Lower leg skin (tissue), 4 donors: Measurements from ENCODE around the gene P2RY8. TPM values are rescaled to one million over a fixed set of nuclear protein-coding genes. Genes with fewer than 3 reads are reported as not detected.
"Not testable (repeated sequence)": the region's sequence is repeated elsewhere in the genome, so short reads cannot be mapped to it uniquely, and the experiment has no call there.

Experiments
- DNase-seq, 2 donors: peaks; one replicate each; pipeline ENCODE4 v3.0.0-alpha.2; 2019; ENCODE audit warnings: low spot score in 2 of 2
- H3K4me3 ChIP-seq: fragments of 200-600 bp; sonication (generic); 2 replicates; pipeline ENCODE4 v1.5.1; 2017; ENCODE audit warnings: mild to moderate bottlenecking, low read depth; ENCODE audit not compliant: poor library complexity, severe bottlenecking
- CTCF ChIP-seq, 3 donors: fragments of 450-650 bp; IDR thresholded peaks; one replicate each; pipeline ENCODE4 v1.5.1; 2016; ENCODE audit warnings: antibody characterized with exemption in 3 of 3, mild to moderate bottlenecking in 3 of 3, moderate library complexity in 2 of 3
- POLR2A ChIP-seq, 2 donors: fragments of 450-650 bp; IDR thresholded peaks; one replicate each; pipeline ENCODE4 v1.6.1; 2016 to 2017; ENCODE audit warnings: antibody characterized with exemption in 2 of 2, mild to moderate bottlenecking in 1 of 2, moderate library complexity in 1 of 2
- WGBS, 2 donors: methylation state at CpG; one replicate each; pipeline ENCODE4 v1.1.5; 2018; 5-methylcytosine and 5-hydroxymethylcytosine counted together
- intact Hi-C: fragments of 100-400 bp; cut with DNase I; formaldehyde crosslinking; loops from one replicate; pipeline ENCODE4 v1.15.0; 2023; ENCODE audit warnings: low total_unique reads
- total RNA-seq, 4 donors: library from RNA; depleted of rRNA; stranded (reverse); fragments of >200 nt; gene quantifications; one replicate each; pipeline ENCODE4 v1.1.0, GENCODE V29; 2016

The P2RY8 gene
- total RNA-seq, 4 donors from 2014 or later: 0.08 to 0.81 (median 0.48) TPM

GRCh38 chrX:1451251-1451660 lies 85.7 kb downstream of the P2RY8 start:
- 81 to 82% methylated on average over 6 of the region's 6 CpGs for WGBS, 2 donors
- intact Hi-C loops: loop anchor here (10.0 kb wide), 1 partner anchor 1144 kb away; no protein-coding TSS in a partner anchor
- no peak for TF ChIP-seq POLR2A (IDR thresholded peaks at IDR 0.05)
- H3K4me3 ChIP-seq: no peak overlapping the region
- peak in 1 of 2 donors; percentile 68 for DNase-seq

GRCh38 chrX:1450361-1451161 lies 86.4 kb downstream of the P2RY8 start:
- DNase-seq: peak in 1 of 2 donors; percentile 65
- no peak overlapping the region for H3K4me3 ChIP-seq
- 80 to 85% methylated on average over 9 of the region's 9 CpGs for WGBS, 2 donors
- intact Hi-C loops: loop anchor here (10.0 kb wide), 1 partner anchor 1144 kb away; no protein-coding TSS in a partner anchor
- TF ChIP-seq CTCF (IDR thresholded peaks at IDR 0.05) (no peak), POLR2A (IDR thresholded peaks at IDR 0.05) (no peak)

GRCh38 chrX:1449823-1450149 lies 87.2 kb downstream of the P2RY8 start:
- TF ChIP-seq POLR2A (IDR thresholded peaks at IDR 0.05) (no peak), CTCF (IDR thresholded peaks at IDR 0.05) (no peak)
- 88 to 99% methylated on average over 2 of the region's 2 CpGs for WGBS, 2 donors
- DNase-seq: no peak
- H3K4me3 ChIP-seq: no peak overlapping the region
- intact Hi-C loops: loop anchor here (10.0 kb wide), 1 partner anchor 1145 kb away; no protein-coding TSS in a partner anchor

- peak in 1 of 2 donors; percentile 77 for DNase-seq
- WGBS, 2 donors: 86 to 92% methylated on average over 9 of the region's 9 CpGs
- no peak for TF ChIP-seq CTCF (IDR thresholded peaks at IDR 0.05)
- TF ChIP-seq POLR2A (IDR thresholded peaks at IDR 0.05): no peak
- intact Hi-C loops: no loop called here
- H3K4me3 ChIP-seq: no peak overlapping the region
Observed at GRCh38 chrX:1449036-1449822, 87.8 kb downstream of the P2RY8 start.

- intact Hi-C loops, H3K4me3 ChIP-seq: not testable (repeated sequence)
- DNase-seq: peak in 1 of 2 donors; percentile 21
- 95 to 99% methylated on average over 5 of the region's 5 CpGs for WGBS, 2 donors
Observed at GRCh38 chrX:1448573-1449001, 88.4 kb downstream of the P2RY8 start.

- DNase-seq: peak in 1 of 2 donors; percentile 31
- intact Hi-C loops, H3K4me3 ChIP-seq: not testable (repeated sequence)
- 93 to 94% methylated on average over 8 of the region's 8 CpGs for WGBS, 2 donors
Observed at GRCh38 chrX:1447969-1448572, 88.9 kb downstream of the P2RY8 start.

GRCh38 chrX:1446984-1447968 lies 89.7 kb downstream of the P2RY8 start:
- intact Hi-C loops, H3K4me3 ChIP-seq: not testable (repeated sequence)
- WGBS, 2 donors: 89 to 93% methylated on average over 13 of the region's 13 CpGs
- peak in 1 of 2 donors; percentile 54 for DNase-seq
